Hematopoietic multipotent progenitor cell (in vitro differentiated cells): Measurements from ENCODE around the gene CSRNP3. TPM values are rescaled to one million over a fixed set of nuclear protein-coding genes. Genes with fewer than 3 reads are reported as not detected.

ENCODE experiments used
- DNase-seq, 3 donors: peaks; one replicate each; pipeline ENCODE4 v3.0.0-alpha.2; 2011 to 2015; ENCODE audit warnings: low read depth in 2 of 3, low spot score in 2 of 3
- total RNA-seq: library from RNA; depleted of rRNA; stranded (reverse); fragments of >200 nt; gene quantifications from one replicate; pipeline ENCODE4 v1.2.3, GENCODE V29; 2012

The CSRNP3 gene
- total RNA-seq, 1 donor: under 0.01 TPM

DNA sequence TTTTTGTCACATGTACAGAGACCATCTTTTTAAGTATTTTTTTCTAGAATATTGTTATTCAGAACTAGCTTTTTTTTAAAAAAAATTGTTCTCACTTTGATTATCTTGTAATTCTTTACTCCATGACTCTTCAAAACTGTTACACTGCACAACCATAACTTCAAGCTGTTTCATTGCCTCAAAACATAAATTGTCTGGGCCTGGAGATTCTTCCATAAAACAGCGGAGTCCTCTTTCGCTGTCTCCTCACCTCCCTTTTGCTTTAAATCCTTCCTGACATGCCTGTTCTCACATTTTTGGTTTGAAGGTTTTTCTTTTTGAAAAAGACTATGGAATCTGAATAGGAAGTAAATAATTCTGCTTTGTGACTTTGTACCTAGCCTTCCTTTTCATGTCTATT is 197.9 kb downstream of the CSRNP3 start:
- DNase-seq: no peak

DNA sequence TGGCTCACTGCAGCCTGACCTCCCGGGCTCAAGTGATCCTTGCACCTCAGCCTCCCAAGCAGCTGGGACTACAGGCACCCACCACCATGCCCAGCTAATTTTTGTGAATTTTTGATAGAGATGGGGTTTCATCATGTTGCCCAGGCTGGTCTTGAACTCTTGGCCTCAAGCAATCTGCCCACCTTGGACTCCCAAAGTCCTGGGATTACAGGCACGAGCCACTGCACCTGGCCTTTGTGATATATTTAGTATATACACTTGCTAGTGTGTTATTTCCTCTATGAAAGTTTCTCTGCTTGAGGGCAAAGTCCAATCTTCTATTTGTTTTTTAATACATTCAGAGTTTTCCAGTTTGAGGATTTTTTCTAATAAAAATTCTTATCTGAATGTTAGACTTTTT is 205.3 kb downstream of the CSRNP3 start:
- DNase-seq: no peak

DNA sequence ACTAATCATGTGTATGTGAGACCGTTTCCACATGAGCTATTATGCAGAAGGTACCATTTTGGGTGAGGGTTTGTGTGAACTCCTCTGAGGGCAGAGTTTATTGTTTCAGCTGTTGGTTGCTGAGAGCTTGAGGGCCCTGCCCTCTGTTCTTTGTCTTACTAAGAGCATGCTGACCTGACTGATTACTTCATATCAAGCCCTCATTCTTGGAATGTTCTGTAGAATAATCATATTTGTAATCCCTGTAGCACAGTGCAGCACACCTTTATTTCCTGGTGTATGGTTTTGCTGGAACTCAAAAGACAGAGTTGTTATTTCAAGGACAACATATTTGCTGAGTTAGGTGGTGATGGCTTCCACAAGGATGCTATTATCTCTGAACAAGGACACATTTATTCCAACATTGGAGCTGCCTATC is 206.1 kb downstream of the CSRNP3 start:
- no peak for DNase-seq

DNA sequence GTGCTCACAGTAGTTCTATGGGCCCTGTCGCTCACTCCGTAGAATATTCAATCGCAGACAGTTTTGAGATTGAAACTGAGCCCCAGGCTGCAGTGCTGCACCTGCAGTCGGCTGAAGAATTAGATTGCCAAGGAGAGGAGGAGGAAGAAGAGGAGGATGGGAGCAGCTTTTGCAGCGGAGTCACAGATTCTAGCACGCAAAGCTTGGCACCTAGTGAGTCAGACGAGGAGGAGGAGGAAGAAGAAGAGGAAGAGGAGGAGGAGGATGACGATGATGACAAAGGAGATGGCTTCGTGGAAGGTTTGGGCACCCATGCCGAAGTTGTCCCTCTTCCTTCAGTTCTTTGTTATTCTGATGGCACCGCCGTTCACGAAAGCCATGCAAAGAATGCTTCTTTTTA is 209.4 kb downstream of the CSRNP3 start:
- no peak for DNase-seq

DNA sequence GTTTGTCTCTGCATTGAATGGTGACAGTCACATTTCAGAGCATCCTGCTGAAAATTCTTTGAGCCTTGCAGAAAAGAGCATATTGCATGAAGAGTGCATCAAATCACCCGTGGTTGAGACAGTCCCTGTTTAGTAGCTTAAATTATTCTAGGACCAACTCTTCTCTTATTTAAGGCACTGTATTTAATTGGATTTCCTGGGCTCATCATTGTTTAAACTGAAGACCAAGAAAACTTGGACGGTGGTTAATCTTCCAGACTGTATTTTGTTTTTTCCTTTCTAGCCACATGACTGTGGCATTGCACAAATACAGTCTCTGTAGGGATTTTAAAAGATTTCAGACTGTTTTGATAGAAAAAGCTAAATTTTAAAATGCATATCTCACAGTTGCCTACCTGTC is 210.1 kb downstream of the CSRNP3 start:
- DNase-seq: no peak

DNA sequence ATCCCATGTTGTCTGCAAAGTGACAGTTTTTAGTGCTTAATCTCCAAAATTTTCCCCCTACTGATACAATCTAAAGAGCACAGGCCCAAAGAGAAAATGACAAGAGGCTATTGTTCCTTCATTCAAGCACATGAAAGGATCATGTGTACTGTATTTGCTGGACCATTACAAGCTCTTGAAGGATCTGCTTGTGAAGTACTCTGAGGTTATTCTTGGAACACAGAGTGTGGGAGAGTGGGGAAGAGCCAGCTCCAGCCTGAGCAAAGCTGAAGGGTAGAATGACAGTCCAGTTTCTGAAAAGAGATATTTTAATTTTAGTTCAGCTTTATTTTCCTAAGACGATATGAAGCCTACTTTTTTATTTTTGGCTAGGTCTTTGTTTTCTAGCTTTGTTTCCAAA is 212.3 kb downstream of the CSRNP3 start:
- DNase-seq: no peak

DNA sequence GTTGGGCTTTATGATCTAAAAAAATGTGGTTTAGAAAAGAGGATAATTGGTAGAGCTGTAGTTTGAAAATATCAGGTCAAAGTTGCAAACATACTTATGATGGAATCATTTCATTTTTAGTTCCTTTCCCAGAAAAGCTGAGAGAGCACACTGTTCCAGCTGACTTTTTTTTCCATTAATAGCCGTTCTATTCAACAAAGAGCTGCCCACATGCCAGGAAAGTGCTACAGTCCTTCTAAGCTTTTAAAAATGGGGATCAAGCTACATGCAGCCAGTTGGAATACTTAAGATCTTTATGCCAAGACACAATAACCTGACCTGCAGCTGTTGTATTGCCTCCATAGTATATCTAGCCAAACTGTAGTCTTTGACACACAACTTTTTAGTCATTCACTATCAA is 213.0 kb downstream of the CSRNP3 start:
- no peak for DNase-seq

DNA sequence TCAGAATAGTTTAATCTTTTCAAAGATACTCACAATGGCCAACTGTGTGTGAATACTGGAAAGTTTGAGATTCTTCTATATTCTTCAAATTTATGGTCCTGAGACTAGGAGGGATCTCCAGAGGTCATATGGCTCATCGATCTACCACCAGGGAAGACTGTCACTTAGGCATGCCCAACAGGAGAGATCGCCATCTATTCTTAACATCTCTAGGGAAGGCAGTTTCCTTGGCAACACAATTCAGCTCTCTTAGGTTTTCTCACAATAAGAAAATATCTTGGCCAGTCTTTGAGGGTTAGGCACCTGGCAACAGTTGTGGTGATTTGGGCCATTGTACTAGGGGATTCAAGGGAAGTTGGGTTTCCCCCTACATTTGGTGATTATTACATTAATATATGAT is 217.3 kb downstream of the CSRNP3 start:
- no peak for DNase-seq

DNA sequence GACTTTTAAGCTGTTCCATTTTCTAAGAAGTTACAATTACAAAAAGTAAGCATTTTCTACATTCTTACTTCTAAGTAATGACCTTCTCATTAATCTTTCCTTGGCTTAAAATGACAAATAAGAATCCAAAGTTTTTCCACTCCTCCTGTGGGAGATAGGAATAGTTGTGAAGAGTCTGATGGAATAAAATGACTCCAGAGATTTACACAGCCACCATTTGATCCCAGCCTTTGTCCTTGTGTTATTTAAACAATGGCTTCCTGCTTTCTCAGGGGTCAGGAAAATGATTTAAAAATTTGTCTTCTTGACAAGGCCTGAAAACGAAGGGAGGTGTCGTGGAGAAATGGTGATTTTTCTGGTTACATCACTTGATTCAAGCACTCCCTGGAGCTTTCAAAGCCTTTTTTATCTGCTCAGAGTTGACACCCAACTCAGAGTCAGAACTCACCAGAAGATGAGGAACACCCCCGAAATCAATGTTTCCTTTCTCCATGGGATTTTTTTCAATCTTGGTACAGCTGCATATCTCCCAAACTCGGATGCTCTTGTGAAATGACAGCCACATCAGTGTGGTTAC is 218.0 kb downstream of the CSRNP3 start:
- DNase-seq: no peak

DNA sequence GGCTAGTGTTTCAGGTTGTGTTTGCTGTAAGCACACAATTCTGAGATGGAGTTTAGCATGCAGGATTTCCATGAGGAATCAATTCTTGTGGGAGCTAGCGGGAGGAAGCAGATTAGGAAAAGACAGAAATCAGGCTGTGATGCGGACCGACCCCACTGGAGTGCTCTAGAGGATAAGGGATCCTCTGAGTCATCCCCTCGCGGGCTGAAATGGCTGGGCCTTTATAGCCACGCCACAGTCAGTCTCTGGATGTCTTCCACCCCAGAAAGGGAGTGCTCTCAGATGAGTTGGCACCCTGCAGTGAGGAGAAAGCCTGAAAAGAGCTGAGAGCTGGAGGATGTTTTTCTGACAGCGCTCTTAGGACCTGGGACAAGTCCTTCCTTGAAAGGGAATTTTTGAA is 222.1 kb downstream of the CSRNP3 start:
- no peak for DNase-seq

DNA sequence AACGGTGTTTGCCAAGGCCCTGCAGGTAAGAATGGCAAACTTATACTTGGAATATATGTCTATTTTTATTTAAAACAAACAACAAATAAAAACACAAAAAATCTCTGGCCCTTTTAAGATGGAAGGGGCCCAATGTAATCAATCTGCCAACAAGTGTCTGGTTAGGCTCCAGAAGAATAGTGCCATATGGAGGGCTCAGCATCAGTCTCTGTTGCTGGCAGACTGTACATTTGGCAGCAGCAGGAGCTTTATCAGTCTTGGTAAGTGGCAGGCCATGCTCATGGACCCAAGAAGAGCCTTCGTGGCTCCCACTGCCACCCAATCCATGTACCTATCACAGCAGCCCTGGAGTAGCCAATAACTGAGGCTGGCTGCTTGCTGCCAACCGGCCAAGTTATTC is 223.4 kb downstream of the CSRNP3 start:
- no peak for DNase-seq

DNA sequence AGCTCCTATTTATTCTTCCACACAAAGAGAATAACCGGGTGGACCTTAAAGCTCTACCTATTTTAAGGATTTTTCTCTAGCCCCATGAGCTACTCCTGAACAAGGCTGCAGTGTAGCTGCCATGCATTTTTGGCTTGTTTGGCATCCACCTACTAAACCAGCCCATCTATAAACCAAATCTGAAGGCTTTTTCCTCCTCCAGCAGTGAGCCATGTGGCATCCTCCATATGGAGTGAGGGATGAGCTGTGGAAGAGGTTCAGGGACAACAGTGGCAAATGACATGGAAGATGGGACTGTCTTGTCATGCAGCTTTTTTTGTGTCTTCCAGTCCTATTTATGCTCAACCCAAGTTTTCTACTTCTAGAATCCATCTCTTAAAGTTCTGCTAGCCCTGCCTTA is 224.3 kb downstream of the CSRNP3 start:
- no peak for DNase-seq

DNA sequence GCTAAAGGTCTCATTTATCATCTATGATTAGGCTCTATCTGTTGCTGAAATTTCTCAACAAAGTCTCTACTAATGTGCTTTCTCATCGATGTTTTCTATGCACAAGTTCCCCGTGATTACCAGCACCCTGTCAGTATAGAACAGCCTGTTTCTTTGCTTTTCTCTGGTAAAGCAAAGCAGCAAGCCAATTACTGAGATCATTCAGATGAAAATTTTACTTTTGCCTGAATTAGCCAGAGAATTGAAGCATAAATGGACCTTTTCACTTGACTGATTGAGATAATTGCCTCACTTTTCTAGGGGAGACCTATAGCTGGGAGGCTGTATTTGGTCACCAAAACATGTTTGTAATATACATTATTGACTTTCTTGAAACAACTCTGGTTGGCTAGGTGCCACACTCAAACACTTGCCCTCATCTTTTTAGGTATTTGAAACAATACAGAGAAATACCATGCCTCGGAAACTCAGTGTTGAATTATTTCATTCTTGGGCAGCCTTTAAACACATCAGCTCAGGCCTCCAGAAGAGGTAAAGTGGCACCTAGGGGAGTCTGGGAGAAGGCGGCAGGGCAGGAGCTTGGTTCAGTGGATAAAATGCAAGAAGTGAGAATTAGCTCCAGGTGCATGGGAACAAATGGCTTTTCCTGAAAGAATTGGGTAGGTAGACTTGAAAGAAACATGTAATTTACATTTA is 228.4 kb downstream of the CSRNP3 start:
- no peak for DNase-seq

DNA sequence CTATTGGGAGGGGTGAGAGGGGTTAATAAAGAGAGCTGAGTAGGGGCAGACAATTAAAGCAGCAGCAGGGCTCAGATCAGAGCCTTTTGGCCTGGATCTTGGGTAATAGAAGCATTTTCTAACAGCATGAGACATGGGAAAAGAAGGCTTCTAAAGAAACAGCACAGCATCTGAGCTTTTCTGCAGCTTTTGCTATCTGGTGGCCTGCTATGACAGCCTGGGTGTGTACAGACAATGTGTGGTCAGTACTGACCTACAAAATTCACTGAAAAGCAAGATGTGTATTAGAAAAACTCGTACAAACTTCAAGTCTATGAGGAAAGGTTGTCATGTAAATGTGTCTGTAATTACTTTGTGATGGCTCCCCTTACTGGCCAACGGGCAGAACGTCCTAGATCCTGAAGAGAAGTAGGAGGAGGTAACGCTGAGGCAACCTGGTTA is 229.0 kb downstream of the CSRNP3 start:
- DNase-seq: peak in 2 of 3 donors; percentile 42 to 70

DNA sequence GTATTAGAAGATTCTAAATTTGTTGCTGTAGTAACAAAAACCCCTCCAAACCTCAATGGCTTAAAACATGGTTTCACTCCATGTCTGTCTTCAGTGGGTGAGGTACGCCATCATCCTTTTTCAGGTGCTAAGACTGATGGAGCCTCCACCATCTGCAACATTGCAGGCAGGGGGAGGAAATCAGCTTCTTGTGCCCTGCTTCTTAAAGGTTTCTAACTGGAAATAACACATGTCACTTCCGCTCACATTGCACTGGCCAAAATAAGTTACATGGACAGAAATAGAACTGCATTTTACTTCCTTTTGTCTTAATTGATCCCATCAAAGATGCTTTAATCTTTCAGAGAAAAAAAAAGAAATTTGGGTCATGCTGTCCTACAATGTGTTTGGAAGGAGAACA is 230.4 kb downstream of the CSRNP3 start:
- no peak for DNase-seq

DNA sequence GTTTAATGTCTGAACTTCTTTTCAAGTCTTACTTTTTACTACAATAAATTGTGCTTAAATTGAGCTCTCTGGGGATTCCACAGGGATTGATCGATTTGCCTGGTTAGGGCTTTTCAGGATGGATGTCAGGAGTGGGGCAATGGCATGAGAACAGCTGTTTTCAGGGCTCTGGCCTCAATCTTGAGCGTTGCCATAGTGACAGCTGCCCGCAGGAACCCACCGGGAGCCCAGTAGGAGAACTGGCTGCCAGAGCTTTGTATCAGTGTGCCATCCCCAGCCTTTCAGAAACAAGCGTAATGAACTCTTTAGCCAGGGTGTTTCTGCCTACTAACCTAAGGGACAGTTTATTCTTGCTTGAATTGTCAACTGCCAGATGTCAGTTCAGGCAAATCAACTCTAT is 231.0 kb downstream of the CSRNP3 start:
- no peak for DNase-seq

DNA sequence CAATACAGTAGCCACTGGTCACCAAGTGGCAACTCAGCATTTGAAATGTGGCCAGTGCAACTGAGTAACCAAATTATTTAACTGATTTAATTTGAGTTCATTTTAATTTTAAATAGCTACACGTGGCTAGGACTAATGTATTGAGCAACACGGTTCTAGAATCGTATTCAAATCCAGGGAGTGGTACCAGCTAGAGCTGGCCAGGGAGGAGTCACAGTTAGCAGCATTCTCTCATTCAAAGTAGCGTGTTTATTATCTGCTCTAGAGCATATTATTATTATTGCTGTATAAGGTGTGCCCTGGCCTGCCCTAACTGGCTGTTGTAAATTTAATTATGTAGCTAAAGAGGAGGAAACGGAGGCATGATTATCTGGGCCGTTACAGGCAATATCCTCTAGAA is 231.6 kb downstream of the CSRNP3 start:
- DNase-seq: no peak

DNA sequence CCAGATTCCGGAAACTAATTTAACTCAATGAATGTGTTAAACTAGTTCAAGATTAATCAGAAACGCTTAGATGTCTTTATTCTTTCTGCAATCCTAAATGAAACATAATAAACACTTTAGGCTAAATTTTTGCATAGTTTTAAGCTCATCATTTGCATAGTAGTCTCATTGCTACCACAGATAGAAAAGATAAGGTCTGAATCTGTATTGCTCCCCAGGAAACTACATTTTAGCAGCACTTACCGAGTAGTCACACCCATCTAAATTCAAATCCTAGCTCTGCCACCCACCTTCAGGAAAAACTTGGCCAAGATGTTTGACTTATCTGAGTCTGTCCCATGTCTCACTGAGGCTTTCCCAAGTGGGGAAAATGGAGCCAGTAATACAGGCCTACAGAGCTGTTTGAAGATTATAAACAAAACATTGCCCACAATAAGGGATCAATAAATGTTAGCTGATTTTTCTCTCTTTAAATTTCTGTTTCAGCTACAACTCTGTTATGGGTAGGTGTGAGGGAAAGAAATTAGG is 237.5 kb downstream of the CSRNP3 start:
- DNase-seq: no peak

DNA sequence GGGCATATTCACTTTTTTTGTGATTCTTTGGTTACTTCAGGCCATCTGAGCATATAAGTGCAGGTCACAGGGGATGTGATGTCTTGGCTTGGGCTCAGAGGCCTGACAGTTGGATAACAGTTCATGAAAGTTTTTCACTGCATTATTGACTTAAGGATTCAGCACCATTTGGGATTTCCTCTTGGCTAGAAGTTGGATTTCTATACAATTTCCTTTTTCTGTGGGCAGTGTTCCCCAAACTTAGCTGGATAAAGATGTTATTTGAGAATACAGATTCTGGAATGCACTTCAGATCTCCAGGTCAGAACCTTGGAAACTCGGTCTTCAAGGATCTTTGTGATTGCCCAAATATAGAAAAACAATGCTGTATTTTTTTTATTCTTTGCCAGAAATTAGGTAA is 246.6 kb downstream of the CSRNP3 start:
- no peak for DNase-seq

DNA sequence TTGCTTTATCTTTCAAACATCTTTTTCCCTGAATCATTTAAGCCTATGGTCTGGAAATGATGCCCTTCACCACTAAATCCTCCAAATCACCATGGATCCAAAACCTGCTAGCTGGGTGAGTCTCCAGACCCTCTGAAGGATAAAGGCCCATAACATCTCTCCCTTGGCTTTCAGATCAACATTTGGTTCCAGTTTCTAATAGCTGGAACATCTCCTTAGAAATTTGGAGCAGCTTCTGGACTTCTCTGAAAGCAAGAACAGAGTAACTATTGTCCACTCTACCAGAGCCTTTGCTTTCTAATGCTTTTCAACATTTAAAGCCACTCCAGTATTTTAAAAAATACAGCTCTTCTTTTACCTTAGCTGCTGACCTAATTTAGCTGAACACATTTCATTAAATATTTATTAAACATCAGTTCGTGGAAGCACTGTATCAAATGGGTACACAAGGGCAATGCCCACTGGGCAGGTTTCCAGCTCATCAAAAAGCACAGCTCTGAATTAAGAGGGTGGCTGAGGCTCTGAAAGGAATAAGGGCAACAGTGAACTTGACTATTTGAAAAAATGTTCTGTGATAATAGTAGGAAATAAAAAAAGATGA is 249.2 kb downstream of the CSRNP3 start:
- DNase-seq: no peak

DNA sequence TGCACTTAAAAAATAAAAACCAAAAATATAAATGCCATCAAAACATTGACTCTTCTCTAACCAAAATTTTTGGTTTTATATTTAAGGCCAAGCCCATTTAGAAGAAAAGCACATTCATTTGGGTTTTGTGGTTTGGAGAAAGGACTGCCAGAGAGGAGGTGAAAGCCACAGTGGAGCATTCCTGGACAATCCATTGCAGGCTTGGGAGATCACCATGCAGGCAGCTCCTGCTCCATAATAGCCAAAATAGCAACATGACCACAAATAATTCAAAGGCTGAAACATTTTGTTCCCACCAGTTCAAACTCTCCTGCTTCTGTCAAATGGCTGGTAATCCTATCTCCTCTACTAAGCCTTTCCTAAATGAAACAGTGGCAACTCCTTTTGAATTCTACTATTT is 251.0 kb downstream of the CSRNP3 start:
- no peak for DNase-seq

DNA sequence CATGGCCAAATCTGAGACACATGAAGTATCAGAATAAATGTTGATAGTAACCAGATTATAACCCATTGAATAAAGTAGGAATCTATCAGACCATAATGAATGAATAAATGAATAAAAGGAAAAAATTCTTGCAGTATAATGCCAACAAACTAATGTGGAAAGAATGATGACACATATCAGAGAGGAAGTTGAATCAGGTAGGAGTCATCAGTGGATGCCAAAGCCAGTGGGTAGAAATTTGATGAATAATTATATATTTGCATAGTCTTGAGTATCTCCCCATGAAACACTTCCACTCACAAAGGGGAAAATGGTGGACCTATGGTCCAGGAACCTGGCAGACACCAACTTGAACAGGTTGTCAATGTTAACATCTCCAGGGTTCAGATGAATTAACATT is 255.9 kb downstream of the CSRNP3 start:
- no peak for DNase-seq
